Measurements from ENCODE around the gene TMPRSS6.

Gene TMPRSS6

GRCh38 chr22:37032134-37032534 lies 77.4 kb downstream of the TMPRSS6 start:
- no peak for ATAC-seq
- Mint-ChIP-seq H3K4me1 (no peaks in the 10 kb centered on the region), H3K4me3 (no peak overlapping the region), H3K27ac (no peak overlapping the region), H3K9me3 (no peaks in the 10 kb centered on the region), H3K27me3 (peaks cover 14% of the 10 kb centered on the region)
- DNase-seq, result no peak

- no peak overlapping the region for H3K27ac Mint-ChIP-seq
- H3K4me1 Mint-ChIP-seq, result no peaks in the 10 kb centered on the region
- no peak overlapping the region for H3K4me3 Mint-ChIP-seq
- ATAC-seq, result no peak
- no peaks in the 10 kb centered on the region for H3K9me3 Mint-ChIP-seq
- no peak for DNase-seq
- peaks cover 12% of the 10 kb centered on the region for H3K27me3 Mint-ChIP-seq
These were observed 78.8 kb downstream of the TMPRSS6 start for GRCh38 chr22:37030560-37031281.

- Mint-ChIP-seq H3K9me3 (no peaks in the 10 kb centered on the region), H3K4me3 (no peak overlapping the region), H3K27ac (no peak overlapping the region), H3K4me1 (peaks cover 4% of the 10 kb centered on the region), H3K27me3 (peaks cover 17% of the 10 kb centered on the region)
- no peak for DNase-seq
- no peak for ATAC-seq
These were observed 80.5 kb downstream of the TMPRSS6 start for GRCh38 chr22:37028692-37029674.

- DNase-seq, result no peak
These were observed 82.0 kb downstream of the TMPRSS6 start for GRCh38 chr22:37027556-37027955.

GRCh38 chr22:37026325-37026724 lies 83.2 kb downstream of the TMPRSS6 start:
- DNase-seq (no peak), ATAC-seq (no peak)
- Mint-ChIP-seq H3K9me3 (no peaks in the 10 kb centered on the region), H3K27ac (no peak overlapping the region), H3K4me3 (no peak overlapping the region), H3K4me1 (peaks cover 4% of the 10 kb centered on the region), H3K27me3 (peaks cover 17% of the 10 kb centered on the region)

More at GRCh38 chr22:37027556-37027955, 82.0 kb downstream of the TMPRSS6 start:
- H3K9me3 Mint-ChIP-seq, result no peaks in the 10 kb centered on the region
- ATAC-seq, result no peak
- peak overlapping the region in 1 of 2 donors; percentile 27 for H3K27ac Mint-ChIP-seq
- H3K27me3 Mint-ChIP-seq, result peaks cover 13% of the 10 kb centered on the region
- peaks cover 4% of the 10 kb centered on the region for H3K4me1 Mint-ChIP-seq
- H3K4me3 Mint-ChIP-seq, result no peak overlapping the region

GRCh38 chr22:37025500-37026070 lies 83.9 kb downstream of the TMPRSS6 start:
- Mint-ChIP-seq H3K4me1 (peaks cover 4% of the 10 kb centered on the region), H3K9me3 (no peaks in the 10 kb centered on the region), H3K27me3 (peaks cover 24% of the 10 kb centered on the region), H3K4me3 (no peak overlapping the region), H3K27ac (no peak overlapping the region)
- no peak for DNase-seq
- ATAC-seq, result no peak

GRCh38 chr22:37024339-37025157 lies 85.0 kb downstream of the TMPRSS6 start:
- Mint-ChIP-seq H3K27ac (no peak overlapping the region), H3K4me3 (no peak overlapping the region), H3K9me3 (no peaks in the 10 kb centered on the region), H3K27me3 (peaks cover 34% of the 10 kb centered on the region), H3K4me1 (peaks cover 13% of the 10 kb centered on the region)
- no peak for DNase-seq
- ATAC-seq, result no peak

GRCh38 chr22:37023743-37024338 lies 85.7 kb downstream of the TMPRSS6 start:
- Mint-ChIP-seq H3K27ac (no peak overlapping the region), H3K4me3 (no peak overlapping the region), H3K9me3 (no peaks in the 10 kb centered on the region), H3K27me3 (peaks cover 35% of the 10 kb centered on the region), H3K4me1 (peaks cover 13% of the 10 kb centered on the region)
- ATAC-seq (no peak), DNase-seq (no peak)

- DNase-seq (no peak), ATAC-seq (no peak)
- Mint-ChIP-seq H3K27me3 (peaks cover 46% of the 10 kb centered on the region), H3K4me1 (peaks cover 18% of the 10 kb centered on the region), H3K9me3 (no peaks in the 10 kb centered on the region), H3K27ac (no peak overlapping the region), H3K4me3 (no peak overlapping the region)
These were observed 86.8 kb downstream of the TMPRSS6 start for GRCh38 chr22:37022483-37023337.

GRCh38 chr22:37021710-37022482 lies 87.6 kb downstream of the TMPRSS6 start:
- Mint-ChIP-seq H3K27ac (no peak overlapping the region), H3K27me3 (peaks cover 53% of the 10 kb centered on the region), H3K4me3 (no peak overlapping the region), H3K9me3 (no peaks in the 10 kb centered on the region), H3K4me1 (peaks cover 18% of the 10 kb centered on the region)
- ATAC-seq (peak; percentile 46), DNase-seq (peak; percentile 46 to 49)

- no peaks in the 10 kb centered on the region for H3K9me3 Mint-ChIP-seq
- H3K4me3 Mint-ChIP-seq, result no peak overlapping the region
- peaks cover 53% of the 10 kb centered on the region for H3K27me3 Mint-ChIP-seq
- ATAC-seq (no peak), DNase-seq (no peak)
- peaks cover 18% of the 10 kb centered on the region for H3K4me1 Mint-ChIP-seq
- H3K27ac Mint-ChIP-seq, result no peak overlapping the region
These were observed 88.5 kb downstream of the TMPRSS6 start for GRCh38 chr22:37021041-37021440.

- no peak for ATAC-seq
- no peaks in the 10 kb centered on the region for H3K9me3 Mint-ChIP-seq
- peak overlapping the region in 1 of 2 donors; percentile 63 for H3K27ac Mint-ChIP-seq
- DNase-seq, result no peak
- H3K4me1 Mint-ChIP-seq, result peaks cover 18% of the 10 kb centered on the region
- peaks cover 57% of the 10 kb centered on the region for H3K27me3 Mint-ChIP-seq
- peak overlapping the region; percentile 84 to 90 for H3K4me3 Mint-ChIP-seq
These were observed 89.4 kb downstream of the TMPRSS6 start for GRCh38 chr22:37020192-37020479.

- H3K27me3 Mint-ChIP-seq, result peaks cover 55% of the 10 kb centered on the region
- H3K9me3 Mint-ChIP-seq, result no peaks in the 10 kb centered on the region
- peak within 1 kb of the TSS; percentile 84 to 90 for H3K4me3 Mint-ChIP-seq
- peaks cover 15% of the 10 kb centered on the region for H3K4me1 Mint-ChIP-seq
- DNase-seq, result peak; percentile 35 to 54
- H3K27ac Mint-ChIP-seq, result peak within 1 kb of the TSS in 1 of 2 donors; percentile 63
- peak; percentile 77 for ATAC-seq
These were observed 90.0 kb downstream of the TMPRSS6 start, which contains the start of the genes MPST and TST for GRCh38 chr22:37019309-37020191. Gene MPST, plus strand, starts transcription at chr22:37019742. Its CDS starts 95 bp downstream, at chr22:37019837. Gene TST, minus strand, starts transcription at chr22:37019447. Its CDS starts 715 bp downstream, at chr22:37018732.
